Small intestine (tissue), 7 donors: ENCODE measurements around the gene OTULIN. TPM values are rescaled to one million over a fixed set of nuclear protein-coding genes. Genes with fewer than 3 reads are reported as not detected.

ENCODE experiments used
- DNase-seq, 2 donors: peaks; one replicate each; pipeline versions ENCODE4 v3.0.0 to v3.0.0-alpha.2; 2013
- FAIRE-seq: peaks from 2 replicates; lab custom pipeline; 2012; peaks lifted over from hg19 to GRCh38; lab: Jason Lieb, UNC
- H3K27ac ChIP-seq, 3 donors: one replicate each; pipeline ENCODE4 v1.5.1; 2013; ENCODE audit warnings: low read length in 2 of 3, mild to moderate bottlenecking in 2 of 3, control low read depth in 1 of 3, inconsistent platforms in 1 of 3, low read depth in 1 of 3, moderate library complexity in 1 of 3
- H3K27me3 ChIP-seq, 3 donors: one replicate each; pipeline ENCODE4 v1.6.1; 2013; ENCODE audit warnings: low read length in 3 of 3, inconsistent platforms in 1 of 3; ENCODE audit not compliant: control insufficient read depth in 3 of 3, insufficient read depth in 3 of 3
- H3K36me3 ChIP-seq, 3 donors: one replicate each; pipeline ENCODE4 v1.6.1; 2013; ENCODE audit warnings: low read length in 3 of 3, inconsistent platforms in 1 of 3, low read depth in 1 of 3, mild to moderate bottlenecking in 1 of 3, moderate library complexity in 1 of 3; ENCODE audit not compliant: control insufficient read depth in 3 of 3, insufficient read depth in 2 of 3
- H3K4me1 ChIP-seq, 3 donors: one replicate each; pipeline ENCODE4 v1.6.1; 2013; ENCODE audit warnings: low read length in 2 of 3, inconsistent platforms in 1 of 3, low read depth in 1 of 3, mild to moderate bottlenecking in 1 of 3, moderate library complexity in 1 of 3; ENCODE audit not compliant: control insufficient read depth in 3 of 3, insufficient read depth in 2 of 3
- H3K4me3 ChIP-seq, 3 donors: one replicate each; pipeline ENCODE4 v1.5.1; 2013; ENCODE audit warnings: low read length in 3 of 3, control low read depth in 1 of 3, inconsistent platforms in 1 of 3, low read depth in 1 of 3, mild to moderate bottlenecking in 1 of 3, moderate library complexity in 1 of 3
- H3K9me3 ChIP-seq, 2 donors: one replicate each; pipeline ENCODE4 v1.6.1; 2013; ENCODE audit warnings: low read depth in 1 of 2, low read length in 1 of 2; ENCODE audit not compliant: control insufficient read depth in 2 of 2, insufficient read depth in 1 of 2
- WGBS, 3 donors: extraction: QIAGEN DNeasy Blood & Tissue Kit; methylation state at CpG; one replicate each; pipeline ENCODE4 v1.1.7; 2013; 5-methylcytosine and 5-hydroxymethylcytosine counted together
- polyA plus RNA-seq, 4 donors: library from polyadenylated mRNA; stranded (reverse) in 3 of 4; unstranded in 1 of 4; fragments of 200-250 nt in 3 of 4; fragments of 120-200 nt in 1 of 4; gene quantifications; one replicate each; pipeline versions ENCODE4 v1.2.1 to v1.2.3, GENCODE V29; 2013
- donor health status: healthy with polysubstance abuse.
- donor health status: control.
- donor health status: control.
- donor health status: Bipolar disorder and iron deficiency.
- donor health status: healthy.

The OTULIN gene
- polyA plus RNA-seq, 4 donors = 3.1 to 22.8 (median 5.8) TPM

- H3K4me3 ChIP-seq = no peak overlapping the region
- DNase-seq (no peak), FAIRE-seq (no peak)
- H3K4me1 ChIP-seq = no peaks in the 10 kb centered on the region
- no peaks in the 10 kb centered on the region for H3K9me3 ChIP-seq
- WGBS, 3 donors = 80 to 91% (median 87%) methylated on average over 10 of the region's 10 CpGs
- H3K27ac ChIP-seq = no peak overlapping the region
- no peaks in the 10 kb centered on the region for H3K36me3 ChIP-seq
- H3K27me3 ChIP-seq = peaks cover 0 to 3% (median 0%) of the 10 kb centered on the region in 3 donors
These were observed 23.8 kb upstream of the OTULIN start for GRCh38 chr5:14640765-14641164.

- FAIRE-seq (no peak), DNase-seq (no peak)
- Histone ChIP-seq H3K4me1 (no peaks in the 10 kb centered on the region), H3K27ac (no peak overlapping the region), H3K27me3 (no peaks in the 10 kb centered on the region), H3K36me3 (no peaks in the 10 kb centered on the region), H3K9me3 (no peaks in the 10 kb centered on the region), H3K4me3 (no peak overlapping the region)
- 84 to 87% (median 85%) methylated on average over 1 of the region's 1 CpG for WGBS, 3 donors
These were observed 19.8 kb upstream of the OTULIN start for GRCh38 chr5:14644623-14645237.

GRCh38 chr5:14650052-14650451 lies 14.5 kb upstream of the OTULIN start:
- 85 to 87% (median 86%) methylated on average over 3 of the region's 3 CpGs for WGBS, 3 donors
- H3K27me3 ChIP-seq = peaks cover 0 to 2% (median 0%) of the 10 kb centered on the region in 3 donors
- FAIRE-seq (no peak), DNase-seq (no peak)
- H3K36me3 ChIP-seq = no peaks in the 10 kb centered on the region
- no peaks in the 10 kb centered on the region for H3K4me1 ChIP-seq
- no peak overlapping the region for H3K27ac ChIP-seq
- H3K4me3 ChIP-seq = no peak overlapping the region
- H3K9me3 ChIP-seq = no peaks in the 10 kb centered on the region

GRCh38 chr5:14655146-14655741 lies 9.3 kb upstream of the OTULIN start:
- WGBS, 3 donors = 49 to 59% (median 58%) methylated on average over 4 of the region's 4 CpGs
- H3K36me3 ChIP-seq = no peaks in the 10 kb centered on the region
- FAIRE-seq (no peak), DNase-seq (no peak)
- H3K4me3 ChIP-seq = no peak overlapping the region
- no peaks in the 10 kb centered on the region for H3K9me3 ChIP-seq
- H3K27me3 ChIP-seq = peaks cover 0 to 2% (median 0%) of the 10 kb centered on the region in 3 donors
- no peak overlapping the region for H3K27ac ChIP-seq
- no peaks in the 10 kb centered on the region for H3K4me1 ChIP-seq

GRCh38 chr5:14656898-14657297 lies 7.6 kb upstream of the OTULIN start:
- Histone ChIP-seq H3K4me1 (no peaks in the 10 kb centered on the region), H3K27me3 (peaks cover 0 to under 1% (median 0%) of the 10 kb centered on the region in 3 donors), H3K4me3 (no peak overlapping the region), H3K9me3 (no peaks in the 10 kb centered on the region), H3K27ac (no peak overlapping the region), H3K36me3 (no peaks in the 10 kb centered on the region)
- FAIRE-seq (no peak), DNase-seq (no peak)
- 44 to 62% (median 59%) methylated on average over 2 of the region's 2 CpGs for WGBS, 3 donors

- H3K4me1 ChIP-seq = peaks cover 0 to 6% (median 6%) of the 10 kb centered on the region in 3 donors
- H3K36me3 ChIP-seq = no peaks in the 10 kb centered on the region
- FAIRE-seq (no peak), DNase-seq (no peak)
- 89 to 98% (median 94%) methylated on average over 3 of the region's 3 CpGs for WGBS, 3 donors
- no peaks in the 10 kb centered on the region for H3K27me3 ChIP-seq
- H3K4me3 ChIP-seq = no peak overlapping the region
- H3K27ac ChIP-seq = no peak overlapping the region
- H3K9me3 ChIP-seq = no peaks in the 10 kb centered on the region
These were observed 4.5 kb upstream of the OTULIN start for GRCh38 chr5:14659821-14660607.

- no peak for FAIRE-seq
- H3K27me3 ChIP-seq = no peaks in the 10 kb centered on the region
- no peak overlapping the region for H3K4me3 ChIP-seq
- peaks cover 0 to 8% (median 6%) of the 10 kb centered on the region in 3 donors for H3K4me1 ChIP-seq
- no peak overlapping the region for H3K27ac ChIP-seq
- WGBS, 3 donors = 56 to 64% (median 63%) methylated on average over 2 of the region's 2 CpGs
- no peaks in the 10 kb centered on the region for H3K9me3 ChIP-seq
- no peak for DNase-seq
- H3K36me3 ChIP-seq = no peaks in the 10 kb centered on the region
These were observed 3.7 kb upstream of the OTULIN start for GRCh38 chr5:14660833-14661232.

- FAIRE-seq = no peak
- Histone ChIP-seq H3K27me3 (no peaks in the 10 kb centered on the region), H3K36me3 (peaks cover 0 to 3% (median 0%) of the 10 kb centered on the region in 3 donors), H3K9me3 (no peaks in the 10 kb centered on the region), H3K4me3 (no peak overlapping the region), H3K4me1 (peaks cover 0 to 24% (median 13%) of the 10 kb centered on the region in 3 donors), H3K27ac (no peak overlapping the region)
- DNase-seq = no peak
- WGBS, 3 donors = 90 to 96% (median 92%) methylated on average over 7 of the region's 7 CpGs
These were observed 1.7 kb upstream of the OTULIN start for GRCh38 chr5:14662721-14663260.
